H9 (cell line): ENCODE measurements around the gene OSTC. TPM values are rescaled to one million over a fixed set of nuclear protein-coding genes. Genes with fewer than 3 reads are reported as not detected.

Experiments used
- DNase-seq: peaks from one replicate; pipeline ENCODE4 v3.0.0-alpha.2; 2017
- H2AFZ ChIP-seq: one replicate; pipeline ENCODE4 v1.6.1; 2013; ENCODE audit warnings: mild to moderate bottlenecking, low read length, control low read depth, moderate library complexity
- H2AK5ac ChIP-seq: 2 replicates; pipeline ENCODE4 v1.6.1; 2013; ENCODE audit warnings: low read length, control low read depth, mixed read lengths; ENCODE audit not compliant: insufficient read length
- H2BK120ac ChIP-seq: one replicate; pipeline ENCODE4 v1.6.1; 2013; ENCODE audit warnings: low read depth, mild to moderate bottlenecking, low read length, control low read depth, inconsistent platforms; ENCODE audit not compliant: poor library complexity, severe bottlenecking
- H2BK12ac ChIP-seq: 2 replicates; pipeline ENCODE4 v1.6.1; 2013; ENCODE audit warnings: low read length, control low read depth, mixed read lengths, low read depth; ENCODE audit not compliant: insufficient read length
- H2BK15ac ChIP-seq: 2 replicates; pipeline ENCODE4 v1.6.1; 2013; ENCODE audit warnings: low read depth, low read length, control low read depth
- H2BK20ac ChIP-seq: one replicate; pipeline ENCODE4 v1.6.1; 2013; ENCODE audit warnings: low read depth, mild to moderate bottlenecking, low read length, control low read depth, inconsistent platforms; ENCODE audit not compliant: poor library complexity, severe bottlenecking
- H2BK5ac ChIP-seq: 2 replicates; pipeline ENCODE4 v1.6.1; 2013; ENCODE audit warnings: low read length, control low read depth, mixed read lengths; ENCODE audit not compliant: insufficient read length
- H3K14ac ChIP-seq: 2 replicates; pipeline ENCODE4 v1.6.1; 2013; ENCODE audit warnings: low read length, control low read depth; ENCODE audit not compliant: insufficient read depth
- H3K18ac ChIP-seq: 2 replicates; pipeline ENCODE4 v1.6.1; 2013; ENCODE audit warnings: low read depth, mild to moderate bottlenecking, mixed read lengths, low read length, control low read depth; ENCODE audit not compliant: insufficient read length
- H3K23ac ChIP-seq: 2 replicates; pipeline ENCODE4 v1.6.1; 2013; ENCODE audit warnings: low read length, control low read depth, mixed read lengths, low read depth; ENCODE audit not compliant: insufficient read length
- H3K23me2 ChIP-seq: 2 replicates; pipeline ENCODE4 v1.6.1; 2013; ENCODE audit warnings: low read depth, mild to moderate bottlenecking, mixed read lengths, low read length, control low read depth; ENCODE audit not compliant: insufficient read length, poor library complexity, severe bottlenecking
- H3K27ac ChIP-seq: 2 replicates; pipeline ENCODE4 v1.5.1; 2013; ENCODE audit warnings: low read length, control low read depth, mixed read lengths, low read depth; ENCODE audit not compliant: insufficient read length
- H3K27me3 ChIP-seq: 2 replicates; pipeline ENCODE4 v1.6.1; 2013; ENCODE audit warnings: low read length, control low read depth, inconsistent platforms; ENCODE audit not compliant: insufficient read depth
- H3K4ac ChIP-seq: 2 replicates; pipeline ENCODE4 v1.6.1; 2013; ENCODE audit warnings: low read depth, mild to moderate bottlenecking, control low read depth, inconsistent platforms, low read length, moderate library complexity
- H3K4me1 ChIP-seq: 2 replicates; pipeline ENCODE4 v1.6.1; 2013; ENCODE audit warnings: low read length, control low read depth, inconsistent platforms; ENCODE audit not compliant: insufficient read depth
- H3K4me2 ChIP-seq: 2 replicates; pipeline ENCODE4 v1.6.1; 2013; ENCODE audit warnings: low read length, control low read depth, mixed read lengths; ENCODE audit not compliant: insufficient read length, insufficient read depth
- H3K56ac ChIP-seq: 2 replicates; pipeline ENCODE4 v1.6.1; 2013; ENCODE audit warnings: low read depth, mild to moderate bottlenecking, mixed read lengths, low read length, control low read depth; ENCODE audit not compliant: insufficient read length
- H3K79me1 ChIP-seq: 2 replicates; pipeline ENCODE4 v1.6.1; 2013; ENCODE audit warnings: low read depth, mild to moderate bottlenecking, moderate library complexity, low read length, control low read depth, inconsistent platforms; ENCODE audit not compliant: insufficient read depth, poor library complexity, severe bottlenecking
- H3K79me2 ChIP-seq: 2 replicates; pipeline ENCODE4 v1.6.1; 2013; ENCODE audit warnings: low read length, control low read depth, inconsistent platforms; ENCODE audit not compliant: insufficient read depth
- H3K9ac ChIP-seq: 2 replicates; pipeline ENCODE4 v1.6.1; 2013; ENCODE audit warnings: low read length, control low read depth, mixed read lengths; ENCODE audit not compliant: insufficient read length; ENCODE audit errors: extremely low read depth
- H3K9me3 ChIP-seq: one replicate; pipeline ENCODE4 v1.6.1; 2013; ENCODE audit warnings: low read depth, low read length, inconsistent platforms; ENCODE audit not compliant: control insufficient read depth
- H3T11ph ChIP-seq: one replicate; pipeline ENCODE4 v1.6.1; 2013; ENCODE audit warnings: mild to moderate bottlenecking, low read length, control low read depth, inconsistent platforms
- H4K20me1 ChIP-seq: one replicate; pipeline ENCODE4 v1.6.1; 2013; ENCODE audit not compliant: control insufficient read depth, insufficient read length, insufficient read depth
- H4K5ac ChIP-seq: 2 replicates; pipeline ENCODE4 v1.6.1; 2013; ENCODE audit warnings: low read depth, mild to moderate bottlenecking, mixed read lengths, low read length, control low read depth; ENCODE audit not compliant: insufficient read length
- H4K8ac ChIP-seq: replicated peaks from 2 replicates; pipeline ENCODE4 v1.6.1; 2013; ENCODE audit warnings: low read length, control low read depth, mixed read lengths, low read depth; ENCODE audit not compliant: insufficient read length
- H4K91ac ChIP-seq: 2 replicates; pipeline ENCODE4 v1.6.1; 2013; ENCODE audit warnings: low read depth, mild to moderate bottlenecking, moderate library complexity, mixed read lengths, low read length, control low read depth; ENCODE audit not compliant: insufficient read length
- H3K27ac Mint-ChIP-seq, 3 experiments: 2 replicates in 2 of 3; 3 replicates in 1 of 3; pipeline ENCODE4 v1.8.0; 2020 to 2021; ENCODE audit warnings: mixed read lengths in 3 of 3, mild to moderate bottlenecking in 1 of 3, moderate library complexity in 1 of 3
- H3K27me3 Mint-ChIP-seq: 2 replicates; pipeline ENCODE4 v1.8.0; 2021; ENCODE audit warnings: low read depth, mild to moderate bottlenecking, moderate library complexity, mixed read lengths
- H3K36me3 Mint-ChIP-seq, 3 experiments: 2 replicates in 2 of 3; 3 replicates in 1 of 3; pipeline ENCODE4 v1.8.0; 2020 to 2021; ENCODE audit warnings: low read depth in 3 of 3, mixed read lengths in 3 of 3; ENCODE audit not compliant: insufficient read depth in 1 of 3
- H3K4me1 Mint-ChIP-seq, 2 experiments: 2 replicates each; pipeline ENCODE4 v1.8.0; 2020; ENCODE audit warnings: mixed read lengths in 2 of 2
- H3K4me3 Mint-ChIP-seq, 2 experiments: 2 replicates in 1 of 2; 3 replicates in 1 of 2; pipeline ENCODE4 v1.8.0; 2020 to 2021; ENCODE audit warnings: mild to moderate bottlenecking in 2 of 2, mixed read lengths in 2 of 2, moderate library complexity in 1 of 2
- H3K9me3 Mint-ChIP-seq, 2 experiments: 2 replicates in 1 of 2; 3 replicates in 1 of 2; pipeline ENCODE4 v1.8.0; 2020; ENCODE audit warnings: mild to moderate bottlenecking in 2 of 2, mixed read lengths in 2 of 2, moderate library complexity in 1 of 2
- total RNA-seq: library from RNA; stranded (reverse); gene quantifications from 2 replicates; pipeline ENCODE4 v1.2.1, GENCODE V29; 2021
- TF ChIP-seq, protein P1 (sequence below): fragments of 200-600 bp; sonication (generic); conservative IDR thresholded peaks from 3 replicates; pipeline ENCODE4 v1.8.0; 2021; ENCODE audit warnings: antibody characterized with exemption, mild to moderate bottlenecking

OSTC gene
- total RNA-seq, 1 experiment from 2014 or later, result 130 TPM

DNA sequence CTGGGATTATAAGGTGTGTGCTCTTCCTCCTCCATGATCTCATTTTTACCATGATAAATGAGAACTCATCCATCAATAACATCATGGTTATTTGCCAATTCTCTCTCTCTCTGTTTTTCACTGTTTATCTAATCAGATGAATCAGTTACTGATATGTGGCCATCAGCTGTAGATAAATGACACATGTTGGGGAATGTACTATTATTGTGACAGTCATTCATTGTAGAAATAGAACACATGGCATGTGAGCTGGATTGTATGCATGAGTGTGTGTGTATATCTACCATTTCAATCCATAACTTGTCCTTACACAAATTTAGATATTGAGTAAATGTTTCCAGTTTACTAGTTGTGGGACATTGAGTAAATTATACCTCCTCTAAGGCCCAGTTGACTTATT, 53.0 kb downstream of the OSTC start:
- Histone ChIP-seq H2BK15ac (no peak overlapping the region), H3K23me2 (no peaks in the 10 kb centered on the region), H4K8ac (no peak overlapping the region), H3K79me1 (no peaks in the 10 kb centered on the region), H3K27me3 (no peaks in the 10 kb centered on the region), H3K4me2 (no peak overlapping the region), H3K79me2 (no peaks in the 10 kb centered on the region), H3K27ac (no peak overlapping the region), H3K56ac (no peak overlapping the region), H2BK20ac (no peak overlapping the region), H4K91ac (no peak overlapping the region), H3K23ac (no peak overlapping the region), H4K5ac (no peak overlapping the region), H3K4ac (no peak overlapping the region), H2AFZ (no peak overlapping the region), H2BK12ac (no peak overlapping the region), H3K18ac (no peak overlapping the region), H3K9me3 (no peaks in the 10 kb centered on the region), H3K14ac (no peak overlapping the region), H3K4me1 (no peaks in the 10 kb centered on the region), H3T11ph (no peak overlapping the region), H4K20me1 (no peaks in the 10 kb centered on the region), H2BK5ac (no peak overlapping the region), H2AK5ac (no peak overlapping the region), H2BK120ac (no peak overlapping the region), H3K9ac (no peak overlapping the region)
- DNase-seq, result no peak
- no peaks in the 10 kb centered on the region for H3K4me1 Mint-ChIP-seq
- no peak overlapping the region for H3K27ac Mint-ChIP-seq
- no peaks in the 10 kb centered on the region for H3K36me3 Mint-ChIP-seq
- TF ChIP-seq, protein P1, sequence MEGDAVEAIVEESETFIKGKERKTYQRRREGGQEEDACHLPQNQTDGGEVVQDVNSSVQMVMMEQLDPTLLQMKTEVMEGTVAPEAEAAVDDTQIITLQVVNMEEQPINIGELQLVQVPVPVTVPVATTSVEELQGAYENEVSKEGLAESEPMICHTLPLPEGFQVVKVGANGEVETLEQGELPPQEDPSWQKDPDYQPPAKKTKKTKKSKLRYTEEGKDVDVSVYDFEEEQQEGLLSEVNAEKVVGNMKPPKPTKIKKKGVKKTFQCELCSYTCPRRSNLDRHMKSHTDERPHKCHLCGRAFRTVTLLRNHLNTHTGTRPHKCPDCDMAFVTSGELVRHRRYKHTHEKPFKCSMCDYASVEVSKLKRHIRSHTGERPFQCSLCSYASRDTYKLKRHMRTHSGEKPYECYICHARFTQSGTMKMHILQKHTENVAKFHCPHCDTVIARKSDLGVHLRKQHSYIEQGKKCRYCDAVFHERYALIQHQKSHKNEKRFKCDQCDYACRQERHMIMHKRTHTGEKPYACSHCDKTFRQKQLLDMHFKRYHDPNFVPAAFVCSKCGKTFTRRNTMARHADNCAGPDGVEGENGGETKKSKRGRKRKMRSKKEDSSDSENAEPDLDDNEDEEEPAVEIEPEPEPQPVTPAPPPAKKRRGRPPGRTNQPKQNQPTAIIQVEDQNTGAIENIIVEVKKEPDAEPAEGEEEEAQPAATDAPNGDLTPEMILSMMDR, result no peak
- H3K9me3 Mint-ChIP-seq, result no peaks in the 10 kb centered on the region
- no peak overlapping the region for H3K4me3 Mint-ChIP-seq
- H3K27me3 Mint-ChIP-seq, result no peaks in the 10 kb centered on the region
